Measurements from ENCODE around the gene TMEM178A. TPM values are rescaled to one million over a fixed set of nuclear protein-coding genes. Genes with fewer than 3 reads are reported as not detected.

The TMEM178A gene
- polyA plus RNA-seq, 3 donors = 0.15 TPM; not detected in 2

DNA sequence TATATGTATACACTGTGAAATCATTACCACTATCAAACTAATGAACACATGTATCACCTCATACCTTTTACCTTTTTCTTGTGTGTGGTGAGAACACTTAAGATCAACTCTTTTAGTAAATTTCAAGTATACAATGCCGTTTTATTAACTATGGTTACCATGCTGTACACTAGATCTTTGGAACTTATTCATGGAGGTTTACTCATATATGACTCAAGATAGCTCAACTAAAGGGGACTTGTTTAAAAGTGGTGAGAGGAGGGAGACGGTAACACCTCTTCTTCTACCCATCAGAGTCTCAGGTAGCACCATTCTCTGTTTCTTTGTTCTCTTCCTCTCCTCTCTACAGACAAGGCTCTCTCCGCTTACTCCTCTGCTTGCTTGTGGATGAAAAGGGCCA lies 36.1 kb upstream of the TMEM178A start:
- Histone ChIP-seq H4K20me1 (ENCODE audit: insufficient read depth, low read length) (no peaks in the 10 kb centered on the region), H3K4me1 (ENCODE audit: control insufficient read depth in 1 of 2, insufficient read depth in 2 of 2, low read length in 2 of 2) (peaks cover 16 to 18% of the 10 kb centered on the region in 2 donors), H3K27ac (ENCODE audit: low read depth in 1 of 2, low read length in 2 of 2) (no peak overlapping the region), H3K4me2 (replicated peaks; ENCODE audit: extremely low read depth, low read length, poor library complexity, severe bottlenecking) (no peak overlapping the region), H3K27me3 (ENCODE audit: control insufficient read depth in 2 of 2, insufficient read depth in 2 of 2, low read length in 2 of 2) (no peaks in the 10 kb centered on the region), H3K4me3 (replicated peaks in 1 of 3; ENCODE audit: low read depth in 2 of 3, low read length in 3 of 3) (no peak overlapping the region), H3K9me3 (replicated peaks in 1 of 2; ENCODE audit: control insufficient read depth in 1 of 2, insufficient read depth in 1 of 2, low read length in 2 of 2) (no peaks in the 10 kb centered on the region), H3K9ac (ENCODE audit: insufficient read depth, low read length, poor library complexity, severe bottlenecking) (no peak overlapping the region), H3K79me2 (ENCODE audit: insufficient read depth, low read length) (no peaks in the 10 kb centered on the region), H3K36me3 (replicated peaks in 1 of 2; ENCODE audit: control insufficient read depth in 1 of 2, insufficient read depth in 2 of 2, low read length in 2 of 2) (no peaks in the 10 kb centered on the region), H2AFZ (ENCODE audit: insufficient read depth, low read depth, low read length, poor library complexity, severe bottlenecking) (no peak overlapping the region)
- Mint-ChIP-seq H3K36me3 (no peaks in the 10 kb centered on the region), H3K9me3 (peaks cover 0 to 6% (median 0%) of the 10 kb centered on the region in 7 donors), H3K4me3 (no peak overlapping the region), H3K4me1 (peaks cover 20% of the 10 kb centered on the region), H3K27ac (no peak overlapping the region), H3K27me3 (ENCODE audit: low read depth in 3 of 3) (peaks cover 0 to 2% (median 1%) of the 10 kb centered on the region in 3 donors)
- TF ChIP-seq, protein P1, sequence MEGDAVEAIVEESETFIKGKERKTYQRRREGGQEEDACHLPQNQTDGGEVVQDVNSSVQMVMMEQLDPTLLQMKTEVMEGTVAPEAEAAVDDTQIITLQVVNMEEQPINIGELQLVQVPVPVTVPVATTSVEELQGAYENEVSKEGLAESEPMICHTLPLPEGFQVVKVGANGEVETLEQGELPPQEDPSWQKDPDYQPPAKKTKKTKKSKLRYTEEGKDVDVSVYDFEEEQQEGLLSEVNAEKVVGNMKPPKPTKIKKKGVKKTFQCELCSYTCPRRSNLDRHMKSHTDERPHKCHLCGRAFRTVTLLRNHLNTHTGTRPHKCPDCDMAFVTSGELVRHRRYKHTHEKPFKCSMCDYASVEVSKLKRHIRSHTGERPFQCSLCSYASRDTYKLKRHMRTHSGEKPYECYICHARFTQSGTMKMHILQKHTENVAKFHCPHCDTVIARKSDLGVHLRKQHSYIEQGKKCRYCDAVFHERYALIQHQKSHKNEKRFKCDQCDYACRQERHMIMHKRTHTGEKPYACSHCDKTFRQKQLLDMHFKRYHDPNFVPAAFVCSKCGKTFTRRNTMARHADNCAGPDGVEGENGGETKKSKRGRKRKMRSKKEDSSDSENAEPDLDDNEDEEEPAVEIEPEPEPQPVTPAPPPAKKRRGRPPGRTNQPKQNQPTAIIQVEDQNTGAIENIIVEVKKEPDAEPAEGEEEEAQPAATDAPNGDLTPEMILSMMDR (IDR thresholded peaks at IDR 0.05) = no peak
- no peak for DNase-seq
- no CpG with 5 or more reads among the region's 3 CpGs for WGBS (ENCODE audit: insufficient coverage)
- intact Hi-C loops (cut with micrococcal nuclease) = no loop called here

DNA sequence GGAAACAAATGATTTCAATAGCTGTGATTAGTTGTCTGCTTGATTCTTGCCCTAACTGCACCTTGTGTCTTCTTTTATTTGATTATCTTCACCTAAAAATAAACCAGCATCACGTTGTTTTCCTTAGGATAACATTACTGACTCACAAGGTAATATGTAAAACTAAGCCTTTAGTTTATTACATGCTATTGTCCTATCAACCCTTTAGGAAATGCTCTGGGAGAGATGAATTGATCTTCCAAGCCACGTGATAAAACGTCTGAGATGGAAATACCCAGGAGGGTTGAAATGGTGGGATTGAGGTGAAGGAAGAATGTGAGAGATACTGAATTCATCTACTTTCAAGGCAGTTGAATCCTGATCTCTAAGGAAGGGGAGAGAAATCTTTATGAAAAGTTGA lies 34.5 kb upstream of the TMEM178A start:
- intact Hi-C loops (cut with micrococcal nuclease) = no loop called here
- Mint-ChIP-seq H3K27me3 (ENCODE audit: low read depth in 3 of 3) (peaks cover 0 to 2% (median 1%) of the 10 kb centered on the region in 3 donors), H3K36me3 (no peaks in the 10 kb centered on the region), H3K4me1 (peaks cover 10% of the 10 kb centered on the region), H3K4me3 (no peak overlapping the region), H3K9me3 (peaks cover 0 to 6% (median 0%) of the 10 kb centered on the region in 7 donors), H3K27ac (no peak overlapping the region)
- no peak overlapping the region for H3K4me3 ChIP-seq (replicated peaks in 1 of 3; ENCODE audit: low read depth in 2 of 3, low read length in 3 of 3)
- no peaks in the 10 kb centered on the region for H3K79me2 ChIP-seq (ENCODE audit: insufficient read depth, low read length)
- no peak overlapping the region for H3K27ac ChIP-seq (ENCODE audit: low read depth in 1 of 2, low read length in 2 of 2)
- H3K4me1 ChIP-seq (ENCODE audit: control insufficient read depth in 1 of 2, insufficient read depth in 2 of 2, low read length in 2 of 2) = peaks cover 8 to 9% of the 10 kb centered on the region in 2 donors
- H3K27me3 ChIP-seq (ENCODE audit: control insufficient read depth in 2 of 2, insufficient read depth in 2 of 2, low read length in 2 of 2) = no peaks in the 10 kb centered on the region
- H3K4me2 ChIP-seq (replicated peaks; ENCODE audit: extremely low read depth, low read length, poor library complexity, severe bottlenecking) = no peak overlapping the region
- TF ChIP-seq, protein P1 (IDR thresholded peaks at IDR 0.05) = no peak
- no peaks in the 10 kb centered on the region for H3K9me3 ChIP-seq (replicated peaks in 1 of 2; ENCODE audit: control insufficient read depth in 1 of 2, insufficient read depth in 1 of 2, low read length in 2 of 2)
- no peak overlapping the region for H2AFZ ChIP-seq (ENCODE audit: insufficient read depth, low read depth, low read length, poor library complexity, severe bottlenecking)
- no CpG with 5 or more reads among the region's 3 CpGs for WGBS (ENCODE audit: insufficient coverage)
- H3K36me3 ChIP-seq (replicated peaks in 1 of 2; ENCODE audit: control insufficient read depth in 1 of 2, insufficient read depth in 2 of 2, low read length in 2 of 2) = no peaks in the 10 kb centered on the region
- no peak overlapping the region for H3K9ac ChIP-seq (ENCODE audit: insufficient read depth, low read length, poor library complexity, severe bottlenecking)
- H4K20me1 ChIP-seq (ENCODE audit: insufficient read depth, low read length) = no peaks in the 10 kb centered on the region
- no peak for DNase-seq
